Mucosa of stomach (tissue), 1 donor: ENCODE data around the gene PPP1R26.
"Not testable (repeated sequence)": the region's sequence is repeated elsewhere in the genome, so short reads cannot be mapped to it uniquely, and the experiment has no call there.

Experiments
- H3K27me3 ChIP-seq: one replicate; pipeline ENCODE4 v1.7.0; 2013; ENCODE audit warnings: mild to moderate bottlenecking, low read length; ENCODE audit not compliant: control insufficient read depth, insufficient read depth
- H3K36me3 ChIP-seq: one replicate; pipeline ENCODE4 v1.7.0; 2013; ENCODE audit warnings: low read length; ENCODE audit not compliant: control insufficient read depth, insufficient read depth
- H3K4me1 ChIP-seq: one replicate; pipeline ENCODE4 v1.7.0; 2013; ENCODE audit warnings: mild to moderate bottlenecking, low read length; ENCODE audit not compliant: control insufficient read depth, insufficient read depth
- H3K4me3 ChIP-seq: one replicate; pipeline ENCODE4 v1.7.0; 2013; ENCODE audit warnings: low read length
- H3K9ac ChIP-seq: one replicate; pipeline ENCODE4 v1.7.0; 2013; ENCODE audit warnings: mild to moderate bottlenecking, low read length, moderate library complexity
- H3K9me3 ChIP-seq: one replicate; pipeline ENCODE4 v1.7.0; 2013; ENCODE audit warnings: mild to moderate bottlenecking, low read length, moderate library complexity; ENCODE audit not compliant: control insufficient read depth
- donor health status: Pancreatic carcinoma.

The PPP1R26 gene

GRCh38 chr9:135523521-135524129 is 44.0 kb downstream of the PPP1R26 start:
- H3K4me3 ChIP-seq = no peak overlapping the region
- no peaks in the 10 kb centered on the region for H3K36me3 ChIP-seq
- H3K27me3 ChIP-seq = no peaks in the 10 kb centered on the region
- no peaks in the 10 kb centered on the region for H3K9me3 ChIP-seq
- no peak overlapping the region for H3K9ac ChIP-seq
- no peaks in the 10 kb centered on the region for H3K4me1 ChIP-seq

GRCh38 chr9:135524130-135524861 is 44.7 kb downstream of the PPP1R26 start:
- no peak overlapping the region for H3K9ac ChIP-seq
- H3K27me3 ChIP-seq = no peaks in the 10 kb centered on the region
- H3K9me3 ChIP-seq = no peaks in the 10 kb centered on the region
- H3K4me3 ChIP-seq = no peak overlapping the region
- H3K36me3 ChIP-seq = no peaks in the 10 kb centered on the region
- no peaks in the 10 kb centered on the region for H3K4me1 ChIP-seq

- Histone ChIP-seq H3K4me3 (no peak overlapping the region), H3K4me1 (no peaks in the 10 kb centered on the region), H3K27me3 (no peaks in the 10 kb centered on the region), H3K9me3 (no peaks in the 10 kb centered on the region), H3K9ac (no peak overlapping the region), H3K36me3 (no peaks in the 10 kb centered on the region)
These were observed 45.9 kb downstream of the PPP1R26 start for GRCh38 chr9:135525241-135526088.

GRCh38 chr9:135526089-135526729 is 46.6 kb downstream of the PPP1R26 start:
- no peak overlapping the region for H3K4me3 ChIP-seq
- H3K36me3 ChIP-seq = no peaks in the 10 kb centered on the region
- H3K9me3 ChIP-seq = no peaks in the 10 kb centered on the region
- H3K27me3 ChIP-seq = no peaks in the 10 kb centered on the region
- no peak overlapping the region for H3K9ac ChIP-seq
- no peaks in the 10 kb centered on the region for H3K4me1 ChIP-seq

DNA sequence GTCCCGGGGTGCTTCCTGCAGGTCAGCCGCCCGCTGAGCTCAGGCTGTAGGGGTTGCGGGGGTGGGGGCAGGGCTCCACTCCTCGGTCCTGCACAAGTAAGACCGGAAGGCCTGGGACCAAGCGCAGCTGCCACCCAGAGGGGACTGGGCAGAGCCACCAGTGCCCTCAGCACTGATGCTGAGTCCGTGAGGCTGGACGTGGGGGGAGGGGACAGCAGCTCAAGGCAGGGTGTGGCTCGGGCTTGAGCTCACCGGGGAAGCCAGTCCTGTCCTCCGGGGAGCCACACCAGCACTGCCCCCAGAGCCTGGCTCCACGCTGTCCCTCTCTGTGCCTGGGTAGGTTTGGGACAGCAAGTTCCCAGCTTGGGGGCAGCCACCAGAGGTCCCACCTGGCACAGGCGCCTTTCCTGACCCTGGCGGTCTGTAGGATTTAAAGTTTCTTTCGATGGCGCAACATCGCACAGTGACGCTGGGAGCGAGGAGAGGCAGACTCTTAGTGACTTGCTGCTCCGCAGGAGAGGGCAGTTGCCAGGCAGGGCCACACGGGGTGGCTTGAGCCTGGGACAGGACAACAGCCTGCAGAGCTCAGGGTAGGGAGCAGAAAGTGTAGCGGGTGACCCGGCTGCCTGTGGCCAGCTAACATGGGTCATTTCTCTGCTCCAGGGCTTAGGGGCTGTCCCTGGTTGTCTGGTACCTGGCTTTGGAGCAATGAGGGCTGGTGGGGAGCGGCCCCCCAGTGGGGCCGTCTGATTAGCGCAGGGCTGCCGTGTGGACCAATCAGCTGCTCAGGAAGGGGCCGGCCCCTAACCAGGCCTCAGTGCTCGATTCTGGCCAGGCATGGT is 47.4 kb downstream of the PPP1R26 start:
- no peak overlapping the region for H3K4me3 ChIP-seq
- no peaks in the 10 kb centered on the region for H3K27me3 ChIP-seq
- H3K36me3 ChIP-seq = no peaks in the 10 kb centered on the region
- no peaks in the 10 kb centered on the region for H3K9me3 ChIP-seq
- H3K9ac ChIP-seq = no peak overlapping the region
- H3K4me1 ChIP-seq = no peaks in the 10 kb centered on the region

- H3K9me3 ChIP-seq, H3K36me3 ChIP-seq, H3K9ac ChIP-seq, H3K27me3 ChIP-seq, H3K4me3 ChIP-seq, H3K4me1 ChIP-seq: not testable (repeated sequence)
These were observed 49.4 kb downstream of the PPP1R26 start for GRCh38 chr9:135528842-135529435.

DNA sequence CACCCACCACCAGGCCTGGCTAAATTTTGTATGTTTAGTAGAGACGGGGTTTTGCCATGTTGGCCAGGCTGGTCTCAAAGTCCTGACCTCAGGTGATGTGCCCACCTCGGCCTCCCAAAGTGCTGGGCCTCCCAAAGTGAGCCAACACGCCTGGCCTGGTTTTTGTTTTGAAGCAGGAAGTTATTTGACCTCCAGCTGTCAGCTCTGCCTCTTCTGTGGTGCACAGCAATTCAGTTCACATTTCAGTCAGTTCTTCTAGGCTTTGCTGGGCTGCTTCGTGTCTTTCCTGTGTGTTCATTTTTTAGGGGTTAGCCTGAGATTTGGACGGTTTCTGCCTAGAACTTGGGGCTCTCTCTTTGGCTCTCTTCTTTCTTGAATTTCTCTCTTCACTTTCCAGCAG is 50.6 kb downstream of the PPP1R26 start:
- no peaks in the 10 kb centered on the region for H3K9me3 ChIP-seq
- H3K36me3 ChIP-seq = no peaks in the 10 kb centered on the region
- H3K9ac ChIP-seq = no peak overlapping the region
- no peaks in the 10 kb centered on the region for H3K4me1 ChIP-seq
- no peaks in the 10 kb centered on the region for H3K27me3 ChIP-seq
- H3K4me3 ChIP-seq = no peak overlapping the region

- Histone ChIP-seq H3K27me3 (no peaks in the 10 kb centered on the region), H3K4me1 (no peaks in the 10 kb centered on the region), H3K4me3 (no peak overlapping the region), H3K9me3 (no peaks in the 10 kb centered on the region), H3K9ac (no peak overlapping the region), H3K36me3 (no peaks in the 10 kb centered on the region)
These were observed 51.5 kb downstream of the PPP1R26 start for GRCh38 chr9:135531096-135531495.

DNA sequence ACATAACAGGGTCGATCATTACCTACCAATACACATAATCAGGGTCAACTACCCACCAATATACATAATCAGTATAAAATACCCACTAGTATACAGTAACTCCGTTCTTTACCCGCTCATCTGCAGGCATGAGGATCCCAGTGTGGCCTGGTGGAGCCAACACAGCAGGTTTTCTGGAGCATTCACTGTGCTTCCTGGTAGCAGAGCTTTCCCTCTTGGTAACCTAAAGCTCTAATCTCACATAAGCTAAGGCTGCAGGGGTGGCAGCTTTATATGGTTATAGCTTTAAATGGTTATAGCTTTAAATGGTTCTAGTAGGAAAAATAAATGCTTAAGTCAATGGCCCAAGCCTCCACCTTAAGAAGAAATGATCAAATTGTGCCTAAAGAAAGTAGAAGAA is 53.5 kb downstream of the PPP1R26 start:
- H3K9ac ChIP-seq = no peak overlapping the region
- H3K4me1 ChIP-seq = no peaks in the 10 kb centered on the region
- no peak overlapping the region for H3K4me3 ChIP-seq
- no peaks in the 10 kb centered on the region for H3K9me3 ChIP-seq
- no peaks in the 10 kb centered on the region for H3K27me3 ChIP-seq
- no peaks in the 10 kb centered on the region for H3K36me3 ChIP-seq

DNA sequence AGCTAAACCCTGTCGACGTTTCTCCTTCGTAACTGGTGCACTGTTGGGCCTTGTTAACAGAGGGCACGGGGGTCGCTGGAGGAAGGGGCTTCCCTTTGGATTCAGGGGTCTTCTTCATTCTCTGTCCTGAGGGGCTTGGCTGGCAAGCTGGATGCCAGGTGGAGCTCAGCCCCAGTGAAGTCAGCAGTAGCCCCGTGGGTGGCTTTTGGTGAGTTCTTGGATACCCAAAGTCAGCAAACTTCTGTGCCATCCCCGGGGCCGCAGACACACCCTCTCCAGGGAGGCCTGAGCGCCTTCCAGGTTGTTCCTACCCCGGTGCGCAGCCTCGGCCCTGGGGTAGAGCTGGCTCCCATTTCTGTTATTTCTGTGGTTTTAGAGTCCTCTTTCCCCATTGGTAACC is 54.1 kb downstream of the PPP1R26 start:
- H3K27me3 ChIP-seq = no peaks in the 10 kb centered on the region
- H3K9ac ChIP-seq = no peak overlapping the region
- H3K36me3 ChIP-seq = no peaks in the 10 kb centered on the region
- no peaks in the 10 kb centered on the region for H3K4me1 ChIP-seq
- H3K9me3 ChIP-seq = no peaks in the 10 kb centered on the region
- H3K4me3 ChIP-seq = no peak overlapping the region

DNA sequence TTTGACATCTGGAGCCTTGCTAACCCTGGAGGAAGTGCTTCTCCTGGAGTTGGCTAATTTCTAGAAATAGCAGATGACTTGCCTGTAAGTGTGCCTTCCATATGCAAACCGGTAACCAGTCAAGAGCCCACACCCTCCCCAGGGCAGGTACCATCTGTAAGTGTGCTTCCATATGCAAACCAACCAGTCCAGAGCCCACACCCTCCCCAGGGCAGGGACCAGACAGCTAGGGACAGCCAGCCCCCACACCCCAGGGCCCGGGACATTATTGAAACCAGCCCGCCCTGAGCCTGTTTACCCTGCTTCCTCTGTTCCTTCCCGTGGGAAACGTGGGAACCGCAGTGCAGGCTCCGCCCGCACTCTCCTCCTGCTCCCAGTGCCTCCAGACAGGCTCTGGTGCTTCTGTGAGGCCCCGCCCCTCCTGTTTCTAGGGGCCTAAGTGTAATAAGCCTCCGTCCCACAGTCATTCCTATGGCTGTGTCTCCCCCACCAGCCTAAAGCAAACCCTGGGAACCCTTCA is 54.7 kb downstream of the PPP1R26 start:
- H3K27me3 ChIP-seq = not testable (repeated sequence)

More for the DNA sequence above, 54.7 kb downstream of the PPP1R26 start:
- not testable (repeated sequence) for H3K4me1 ChIP-seq, H3K36me3 ChIP-seq, H3K4me3 ChIP-seq, H3K9ac ChIP-seq, H3K9me3 ChIP-seq
